Endothelial cell of umbilical vein (primary cell): Measurements from ENCODE around the gene TMEM18.

Experiments used
- CTCF ChIP-seq, 2 donors: IDR thresholded peaks; 1 replicate in 1 of 2; 2 replicates in 1 of 2; pipeline ENCODE4 v1.5.1; 2011; ENCODE audit warnings: low read length in 2 of 2, mild to moderate bottlenecking in 2 of 2, moderate library complexity in 2 of 2, control low read depth in 1 of 2, inconsistent platforms in 1 of 2, low read depth in 1 of 2; ENCODE audit not compliant: insufficient read depth in 1 of 2; ENCODE audit errors: extremely low read depth in 1 of 2
- EZH2 ChIP-seq: IDR thresholded peaks from 2 replicates; pipeline ENCODE4 v1.6.1; 2012; ENCODE audit warnings: borderline replicate concordance, low read depth, mild to moderate bottlenecking, moderate library complexity, low read length, inconsistent platforms; ENCODE audit not compliant: severe bottlenecking
- FOS ChIP-seq: IDR thresholded peaks from 2 replicates; pipeline ENCODE4 v1.6.1; 2011; ENCODE audit warnings: mild to moderate bottlenecking, low read length, moderate library complexity, borderline replicate concordance; ENCODE audit not compliant: insufficient read depth
- GATA2 ChIP-seq: IDR thresholded peaks from 2 replicates; pipeline ENCODE4 v1.7.0; 2011; ENCODE audit warnings: low read depth, mild to moderate bottlenecking, moderate library complexity, mixed read lengths, low read length; ENCODE audit not compliant: insufficient read length, insufficient read depth
- JUN ChIP-seq: IDR thresholded peaks from 2 replicates; pipeline ENCODE4 v1.6.1; 2011; ENCODE audit warnings: borderline replicate concordance, low read depth; ENCODE audit not compliant: insufficient read length, insufficient read depth
- MAX ChIP-seq: IDR thresholded peaks from 2 replicates; pipeline ENCODE4 v1.6.1; 2011; ENCODE audit not compliant: insufficient read depth, insufficient read length
- POLR2A ChIP-seq: IDR thresholded peaks from 2 replicates; pipeline ENCODE4 v1.6.1; 2012; ENCODE audit warnings: low read depth, mild to moderate bottlenecking, control low read depth, low read length
- POLR2AphosphoS5 ChIP-seq: IDR thresholded peaks from 2 replicates; pipeline ENCODE4 v1.6.1; 2012; ENCODE audit warnings: low read depth, mild to moderate bottlenecking, control low read depth, low read length, moderate library complexity; ENCODE audit not compliant: insufficient read depth

GRCh38 chr2:708667-709066, 31.5 kb upstream of the TMEM18 start:
- TF ChIP-seq POLR2A (no peak), CTCF (IDR thresholded peaks at IDR 0.05; ENCODE audit: extremely low read depth in 1 of 2, insufficient read depth in 1 of 2, low read depth in 1 of 2, low read length in 2 of 2) (no peak), EZH2 (no peak), POLR2AphosphoS5 (no peak), JUN (no peak), MAX (no peak), GATA2 (no peak), FOS (no peak)
